H1 (cell line): Measurements from ENCODE around the gene UNC79. TPM values are rescaled to one million over a fixed set of nuclear protein-coding genes. Genes with fewer than 3 reads are reported as not detected.

Source experiments
- CTBP2 ChIP-seq: IDR thresholded peaks from 2 replicates; pipeline ENCODE4 v1.7.0; 2011; ENCODE audit warnings: borderline replicate concordance, mild to moderate bottlenecking, moderate library complexity, mixed read lengths, low read length; ENCODE audit not compliant: insufficient read depth, insufficient read length
- HDAC6 ChIP-seq: IDR thresholded peaks from one replicate; pipeline ENCODE4 v1.7.1; 2012; ENCODE audit warnings: low read depth, mild to moderate bottlenecking, inconsistent platforms, low read length, moderate library complexity
- RAD21 ChIP-seq, 2 experiments: IDR thresholded peaks in 1 of 2; conservative IDR thresholded peaks in 1 of 2; 2 replicates each; pipeline ENCODE4 v1.6.1; 2011; ENCODE audit warnings: low read depth in 2 of 2, low read length in 2 of 2, improper control_type of control experiment in 1 of 2, inconsistent platforms in 1 of 2, mild to moderate bottlenecking in 1 of 2, moderate library complexity in 1 of 2
- polyA plus RNA-seq, 7 experiments: library from polyadenylated mRNA; depleted of rRNA in 3 of 7; stranded (reverse) in 5 of 7; unstranded in 2 of 7; fragments of >200 nt in 5 of 7; fragments of 200-250 nt in 2 of 7; gene quantifications; 1 replicate in 5 of 7; 2 replicates in 1 of 7; 4 replicates in 1 of 7; pipeline versions ENCODE4 v1.2.1 to v1.2.3, GENCODE V29; 2011 to 2013; ENCODE audit warnings: missing spikeins in 2 of 7, mixed read lengths in 2 of 7
- total RNA-seq: library from RNA; stranded (reverse); fragmentation: NEBNext Ultra II Directional; extraction: Animal tissue kit (Norgen Biotek cat#: 25700); gene quantifications from 2 replicates; pipeline ENCODE4 v1.2.1, GENCODE V29; 2021

Gene UNC79
- total and polyA plus RNA-seq, 2 of the 8 experiments (the other 6 are each of a cell fraction or from before 2014, with no cell fraction given): 1.8 to 2.3 TPM

- TF ChIP-seq HDAC6 (no peak), CTBP2 (no peak), RAD21 (IDR thresholded peaks at IDR 0.05 in 1 of 2, conservative IDR thresholded peaks at IDR 0.05 in 1 of 2; ENCODE audit: low read depth in 2 of 2, low read length in 2 of 2) (no peak)
These were observed 302.5 kb downstream of the UNC79 start (continued) for GRCh38 chr14:93733231-93733630.
